GM21786 (cell line): Measurements from ENCODE around the gene ZNF460.
"Not testable (repeated sequence)": the region's sequence is repeated elsewhere in the genome, so short reads cannot be mapped to it uniquely, and the experiment has no call there.

Source experiments
- ATAC-seq: cut with Tn5 transposase; IDR thresholded peaks from one replicate; pipeline ENCODE4 v1.9.1; 2021; ENCODE audit not compliant: unreplicated experiment

ZNF460 gene

GRCh38 chr19:57280165-57280961 lies at the start of gene ZNF460:
Gene ZNF460 (plus strand): TSS chr19:57280485. CDS start chr19:57280807, 322 bp downstream.
- peak; percentile 68 for ATAC-seq

GRCh38 chr19:57231686-57232085 lies 48.6 kb upstream of the ZNF460 start:
- no peak for ATAC-seq

- ATAC-seq: no peak
Observed at GRCh38 chr19:57233207-57233606, 47.1 kb upstream of the ZNF460 start.

- no peak for ATAC-seq
Observed at GRCh38 chr19:57239982-57240310, 40.3 kb upstream of the ZNF460 start.

- peak; percentile 94 for ATAC-seq
Observed at GRCh38 chr19:57240311-57241090, 39.8 kb upstream of the ZNF460 start, which contains the start of gene ZNF805. Gene ZNF805 (plus strand): TSS chr19:57240632. CDS start chr19:57240892, 260 bp downstream.

- no peak for ATAC-seq
Observed at GRCh38 chr19:57241176-57241575, 39.1 kb upstream of the ZNF460 start.

GRCh38 chr19:57242821-57243220 lies 37.5 kb upstream of the ZNF460 start:
- no peak for ATAC-seq

- ATAC-seq: no peak
Observed at GRCh38 chr19:57244513-57244912, 35.8 kb upstream of the ZNF460 start.

GRCh38 chr19:57245066-57245465 lies 35.2 kb upstream of the ZNF460 start:
- ATAC-seq: no peak

GRCh38 chr19:57245959-57246358 lies 34.3 kb upstream of the ZNF460 start:
- ATAC-seq: no peak

GRCh38 chr19:57248646-57249045 lies 31.6 kb upstream of the ZNF460 start:
- no peak for ATAC-seq

- ATAC-seq: no peak
Observed at GRCh38 chr19:57249329-57249728, 31.0 kb upstream of the ZNF460 start.

- not testable (repeated sequence) for ATAC-seq
Observed at GRCh38 chr19:57253767-57254166, 26.5 kb upstream of the ZNF460 start.

- ATAC-seq: no peak
Observed at GRCh38 chr19:57262044-57262443, 18.2 kb upstream of the ZNF460 start.

GRCh38 chr19:57263244-57263741 lies 17.0 kb upstream of the ZNF460 start:
- no peak for ATAC-seq

- no peak for ATAC-seq
Observed at GRCh38 chr19:57267291-57267690, 13.0 kb upstream of the ZNF460 start.

GRCh38 chr19:57269515-57270250 lies 10.6 kb upstream of the ZNF460 start:
- ATAC-seq: no peak

GRCh38 chr19:57271280-57271679 lies 9.0 kb upstream of the ZNF460 start:
- no peak for ATAC-seq

- ATAC-seq: no peak
Observed at GRCh38 chr19:57273014-57273413, 7.3 kb upstream of the ZNF460 start.

GRCh38 chr19:57276430-57276829 lies 3.9 kb upstream of the ZNF460 start:
- no peak for ATAC-seq

GRCh38 chr19:57278481-57278880 lies 1.8 kb upstream of the ZNF460 start:
- ATAC-seq: not testable (repeated sequence)
